Caco-2 (cell line): Measurements from ENCODE around the gene AKT2. TPM values are rescaled to one million over a fixed set of nuclear protein-coding genes. Genes with fewer than 3 reads are reported as not detected.

ENCODE experiments used
- BruUV-seq: library from RNA; stranded (reverse); fragments of 400-500 nt; replicated peaks from 2 replicates; lab custom pipeline; 2021; lab: Mats Ljungman, UMichigan
- CTCF ChIA-PET: fragments of 300-600 bp; sonication (Branson Sonifier 250); formaldehyde crosslinking; loops from one replicate; lab custom pipeline; 2022; ENCODE audit warnings: antibody characterized with exemption; lab: Charles Lee
- POLR2A ChIA-PET: fragments of 300-600 bp; sonication (Branson Sonifier 250); formaldehyde crosslinking; loops from one replicate; lab custom pipeline; 2022; ENCODE audit warnings: antibody characterized with exemption; lab: Charles Lee
- DNase-seq, 2 experiments: peaks; one replicate each; pipeline versions ENCODE4 v3.0.0 to v3.0.0-alpha.2; 2020 to 2022
- H3K27me3 ChIP-seq: replicated peaks from 2 replicates; pipeline ENCODE4 v1.6.0; 2011; ENCODE audit warnings: low read length; ENCODE audit not compliant: control insufficient read depth, insufficient read depth
- H3K36me3 ChIP-seq: 2 replicates; pipeline ENCODE4 v1.5.1; 2011; ENCODE audit warnings: low read length; ENCODE audit not compliant: control insufficient read depth, insufficient read depth
- H3K4me1 ChIP-seq: fragments of 250-450 bp; sonication (Bioruptor Pico); 2 replicates; pipeline ENCODE4 v1.5.1; 2020; ENCODE audit warnings: mild to moderate bottlenecking
- H3K4me3 ChIP-seq: 2 replicates; pipeline ENCODE4 v1.5.1; 2011; ENCODE audit warnings: low read depth, mild to moderate bottlenecking, control low read depth, low read length
- H3K9me3 ChIP-seq: fragments of 250-450 bp; sonication (Bioruptor Pico); 2 replicates; pipeline ENCODE4 v1.5.1; 2020; ENCODE audit warnings: mild to moderate bottlenecking, moderate library complexity
- H3K27ac Mint-ChIP-seq: one replicate; pipeline ENCODE4 v1.8.0; 2022; ENCODE audit warnings: mixed read lengths; ENCODE audit not compliant: unreplicated experiment
- H3K27me3 Mint-ChIP-seq: one replicate; pipeline ENCODE4 v1.8.0; 2022; ENCODE audit warnings: mixed read lengths; ENCODE audit not compliant: insufficient read depth, unreplicated experiment
- H3K36me3 Mint-ChIP-seq: one replicate; pipeline ENCODE4 v1.8.0; 2022; ENCODE audit warnings: mild to moderate bottlenecking, mixed read lengths; ENCODE audit not compliant: insufficient read depth, unreplicated experiment
- H3K4me1 Mint-ChIP-seq: one replicate; pipeline ENCODE4 v1.8.0; 2022; ENCODE audit warnings: low read depth, mixed read lengths; ENCODE audit not compliant: unreplicated experiment
- H3K4me3 Mint-ChIP-seq: one replicate; pipeline ENCODE4 v1.8.0; 2022; ENCODE audit warnings: mild to moderate bottlenecking, moderate library complexity, mixed read lengths; ENCODE audit not compliant: unreplicated experiment
- H3K9me3 Mint-ChIP-seq: one replicate; pipeline ENCODE4 v1.8.0; 2022; ENCODE audit warnings: mixed read lengths; ENCODE audit not compliant: unreplicated experiment
- CTCF ChIP-seq, 2 experiments: fragments of 200-600 bp in 1 of 2; IDR thresholded peaks; 1 replicate in 1 of 2; 2 replicates in 1 of 2; pipeline versions ENCODE4 v1.5.1 to v1.8.0; 2011 to 2022; ENCODE audit warnings: antibody characterized with exemption in 1 of 2, control low read depth in 1 of 2, inconsistent platforms in 1 of 2, low read depth in 1 of 2, low read length in 1 of 2, mild to moderate bottlenecking in 1 of 2, moderate library complexity in 1 of 2; ENCODE audit not compliant: insufficient read depth in 1 of 2, severe bottlenecking in 1 of 2, unreplicated experiment in 1 of 2
- intact Hi-C: fragments of 100-400 bp; cut with micrococcal nuclease; formaldehyde crosslinking; loops from one replicate; pipeline ENCODE4 v1.10.0; 2022; ENCODE audit not compliant: unreplicated experiment
- total RNA-seq: library from RNA; stranded (reverse); gene quantifications from 2 replicates; pipeline ENCODE4 v1.2.3, GENCODE V29; 2022

AKT2 gene
- total RNA-seq, 1 experiment from 2014 or later, result 169 TPM

DNA sequence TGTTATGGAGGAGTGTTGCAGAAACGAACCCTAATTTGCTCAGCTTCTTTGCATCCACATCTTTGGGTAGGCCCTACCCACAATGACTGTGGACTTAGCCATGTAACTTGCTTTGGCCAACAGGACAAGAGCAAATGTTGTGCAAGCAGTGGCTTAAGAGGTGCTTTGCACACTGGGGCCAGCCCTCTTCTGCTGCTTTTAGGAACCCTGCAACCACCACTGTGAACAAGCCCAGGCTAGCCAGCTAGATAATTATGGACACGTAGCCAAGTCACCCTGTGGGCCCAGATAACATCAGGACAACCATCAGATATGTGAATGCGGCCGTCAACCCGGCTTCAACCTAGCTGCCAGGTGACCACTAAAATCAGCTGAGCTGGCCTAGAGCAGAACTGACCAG is 45.9 kb upstream of the AKT2 start:
- Histone ChIP-seq H3K4me3 (no peak overlapping the region), H3K27me3 (no peaks in the 10 kb centered on the region), H3K36me3 (peaks cover 2% of the 10 kb centered on the region), H3K4me1 (no peaks in the 10 kb centered on the region), H3K9me3 (no peaks in the 10 kb centered on the region)
- intact Hi-C loops, result no loop called here
- TF ChIP-seq CTCF (IDR thresholded peaks at IDR 0.05; ENCODE audit: insufficient read depth in 1 of 2, low read depth in 1 of 2, low read length in 1 of 2, severe bottlenecking in 1 of 2, unreplicated experiment in 1 of 2), result no peak
- Mint-ChIP-seq H3K27me3 (no peaks in the 10 kb centered on the region), H3K9me3 (no peaks in the 10 kb centered on the region), H3K4me3 (no peak overlapping the region), H3K27ac (no peak overlapping the region), H3K4me1 (no peaks in the 10 kb centered on the region), H3K36me3 (peaks cover 89% of the 10 kb centered on the region)
- POLR2A ChIA-PET, result no interaction called here
- DNase-seq, result peak in 1 of 2 experiments; percentile 57
- BruUV-seq, result no TSS peak
- CTCF ChIA-PET, result interaction anchor here (1.0 kb wide), 1 partner anchor 27 kb away, joined by 3 read pairs; no protein-coding TSS in a partner anchor

- Histone ChIP-seq H3K4me3 (no peak overlapping the region), H3K27me3 (no peaks in the 10 kb centered on the region), H3K36me3 (peaks cover 3% of the 10 kb centered on the region), H3K9me3 (no peaks in the 10 kb centered on the region), H3K4me1 (no peaks in the 10 kb centered on the region)
- Mint-ChIP-seq H3K4me3 (no peak overlapping the region), H3K36me3 (peaks cover 75% of the 10 kb centered on the region), H3K27ac (no peak overlapping the region), H3K9me3 (no peaks in the 10 kb centered on the region), H3K4me1 (no peaks in the 10 kb centered on the region), H3K27me3 (no peaks in the 10 kb centered on the region)
- ChIA-PET POLR2A (interaction anchor here (0.7 kb wide), 1 partner anchor 127 kb away, joined by 7 read pairs; no protein-coding TSS in a partner anchor), CTCF (interaction anchor here (1.3 kb wide), 1 partner anchor 21 kb away, joined by 8 read pairs; no protein-coding TSS in a partner anchor)
- no peak for DNase-seq
- TF ChIP-seq CTCF (IDR thresholded peaks at IDR 0.05; ENCODE audit: insufficient read depth in 1 of 2, low read depth in 1 of 2, low read length in 1 of 2, severe bottlenecking in 1 of 2, unreplicated experiment in 1 of 2), result no peak
- intact Hi-C loops, result no loop called here
- no TSS peak for BruUV-seq
Observed at GRCh38 chr19:40326201-40326600, 41.1 kb upstream of the AKT2 start.

DNA sequence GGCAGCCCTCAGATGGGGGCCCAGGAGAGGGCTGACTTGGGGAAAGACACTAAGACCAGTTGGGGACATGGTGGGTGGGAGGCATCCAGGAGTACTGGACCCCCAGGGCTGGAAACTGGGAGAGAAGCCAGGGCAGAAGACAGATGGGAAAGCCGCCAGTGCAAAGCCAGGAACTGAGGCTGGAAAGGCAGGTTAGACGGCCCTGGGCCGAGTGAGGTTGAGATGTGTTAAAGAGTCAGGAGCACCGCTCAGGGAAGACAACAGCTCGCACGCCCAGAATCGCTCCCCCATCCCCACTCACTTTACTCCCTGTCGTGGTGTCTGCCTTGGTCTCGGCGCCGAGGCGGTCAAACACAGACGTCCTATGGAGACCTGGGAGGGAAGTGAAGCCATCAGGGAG is 38.6 kb upstream of the AKT2 start:
- H3K27me3 ChIP-seq, result no peaks in the 10 kb centered on the region
- POLR2A ChIA-PET, result no interaction called here
- Mint-ChIP-seq H3K36me3 (peaks cover 74% of the 10 kb centered on the region), H3K27ac (no peak overlapping the region), H3K4me1 (no peaks in the 10 kb centered on the region), H3K27me3 (no peaks in the 10 kb centered on the region), H3K9me3 (no peaks in the 10 kb centered on the region), H3K4me3 (no peak overlapping the region)
- peaks cover 1% of the 10 kb centered on the region; the same call in 1 of the 2 replicates for H3K36me3 ChIP-seq
- intact Hi-C loops, result no loop called here
- BruUV-seq, result no TSS peak
- no peaks in the 10 kb centered on the region for H3K9me3 ChIP-seq
- TF ChIP-seq CTCF (IDR thresholded peaks at IDR 0.05; ENCODE audit: insufficient read depth in 1 of 2, low read depth in 1 of 2, low read length in 1 of 2, severe bottlenecking in 1 of 2, unreplicated experiment in 1 of 2), result no peak
- DNase-seq, result no peak
- no peaks in the 10 kb centered on the region for H3K4me1 ChIP-seq
- no peak overlapping the region for H3K4me3 ChIP-seq
- CTCF ChIA-PET, result no interaction called here
